Stomach (tissue), 4 donors: ENCODE data around the gene OR51L1.

ENCODE experiments used
- POLR2A ChIP-seq, 4 donors: fragments of 450-650 bp; IDR thresholded peaks; one replicate each; pipeline ENCODE4 v1.6.1; 2016; ENCODE audit warnings: antibody characterized with exemption in 4 of 4, control low read depth in 2 of 4, mild to moderate bottlenecking in 1 of 4, moderate library complexity in 1 of 4
- POLR2AphosphoS5 ChIP-seq, 3 donors: sonication (generic); formaldehyde crosslinking; IDR thresholded peaks; one replicate each; pipeline ENCODE4 v1.6.1; 2016; ENCODE audit warnings: antibody characterized with exemption in 3 of 3
- TF ChIP-seq, protein P1 (sequence below), 7 experiments: fragments of 450-650 bp in 4 of 7; fragments of 200-600 bp in 3 of 7; sonication (generic) in 3 of 7; IDR thresholded peaks; one replicate each; pipeline ENCODE4 v1.5.1; 2016 to 2019; ENCODE audit warnings: antibody characterized with exemption in 7 of 7, control low read depth in 2 of 7, mild to moderate bottlenecking in 1 of 7

DNA sequence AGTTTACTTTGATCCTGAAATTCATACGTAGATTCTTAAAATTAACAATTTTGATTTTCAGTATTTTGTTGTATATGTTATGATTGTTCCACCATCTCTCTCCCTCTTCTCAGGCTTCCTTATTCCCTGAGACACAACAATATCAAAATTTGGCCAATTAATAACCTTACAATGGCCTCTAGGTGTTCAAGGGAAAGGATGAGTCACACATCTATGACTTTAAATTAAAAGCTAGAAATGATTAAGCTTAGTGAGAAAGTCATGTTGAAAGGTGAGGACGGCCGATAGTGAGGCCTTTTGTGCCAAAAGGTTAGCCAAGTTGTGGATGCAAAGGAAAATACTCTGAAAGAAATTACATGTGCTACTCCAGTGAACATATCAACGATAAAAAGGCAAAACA lies 46.2 kb downstream of the OR51L1 start:
- TF ChIP-seq POLR2A (IDR thresholded peaks at IDR 0.05), result no peak
- TF ChIP-seq, protein P1, sequence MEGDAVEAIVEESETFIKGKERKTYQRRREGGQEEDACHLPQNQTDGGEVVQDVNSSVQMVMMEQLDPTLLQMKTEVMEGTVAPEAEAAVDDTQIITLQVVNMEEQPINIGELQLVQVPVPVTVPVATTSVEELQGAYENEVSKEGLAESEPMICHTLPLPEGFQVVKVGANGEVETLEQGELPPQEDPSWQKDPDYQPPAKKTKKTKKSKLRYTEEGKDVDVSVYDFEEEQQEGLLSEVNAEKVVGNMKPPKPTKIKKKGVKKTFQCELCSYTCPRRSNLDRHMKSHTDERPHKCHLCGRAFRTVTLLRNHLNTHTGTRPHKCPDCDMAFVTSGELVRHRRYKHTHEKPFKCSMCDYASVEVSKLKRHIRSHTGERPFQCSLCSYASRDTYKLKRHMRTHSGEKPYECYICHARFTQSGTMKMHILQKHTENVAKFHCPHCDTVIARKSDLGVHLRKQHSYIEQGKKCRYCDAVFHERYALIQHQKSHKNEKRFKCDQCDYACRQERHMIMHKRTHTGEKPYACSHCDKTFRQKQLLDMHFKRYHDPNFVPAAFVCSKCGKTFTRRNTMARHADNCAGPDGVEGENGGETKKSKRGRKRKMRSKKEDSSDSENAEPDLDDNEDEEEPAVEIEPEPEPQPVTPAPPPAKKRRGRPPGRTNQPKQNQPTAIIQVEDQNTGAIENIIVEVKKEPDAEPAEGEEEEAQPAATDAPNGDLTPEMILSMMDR (IDR thresholded peaks at IDR 0.05), result no peak
- TF ChIP-seq POLR2AphosphoS5 (IDR thresholded peaks at IDR 0.05), result no peak
